Tongue (tissue), 2 donors: ENCODE measurements around the gene PODXL2. TPM values are rescaled to one million over a fixed set of nuclear protein-coding genes. Genes with fewer than 3 reads are reported as not detected.
"Not testable (repeated sequence)": the region's sequence is repeated elsewhere in the genome, so short reads cannot be mapped to it uniquely, and the experiment has no call there.

Experiments used
- DNase-seq: peaks from one replicate; pipeline ENCODE4 v3.0.0-alpha.2; 2015
- total RNA-seq: library from RNA; depleted of rRNA; stranded (reverse); fragments of >200 nt; gene quantifications from one replicate; pipeline ENCODE4 v1.2.3, GENCODE V29; 2014

PODXL2 gene
- total RNA-seq, 1 donor from 2014 or later: 9.2 TPM

GRCh38 chr3:127691489-127691888 is 62.5 kb downstream of the PODXL2 start:
- no peak for DNase-seq

DNA sequence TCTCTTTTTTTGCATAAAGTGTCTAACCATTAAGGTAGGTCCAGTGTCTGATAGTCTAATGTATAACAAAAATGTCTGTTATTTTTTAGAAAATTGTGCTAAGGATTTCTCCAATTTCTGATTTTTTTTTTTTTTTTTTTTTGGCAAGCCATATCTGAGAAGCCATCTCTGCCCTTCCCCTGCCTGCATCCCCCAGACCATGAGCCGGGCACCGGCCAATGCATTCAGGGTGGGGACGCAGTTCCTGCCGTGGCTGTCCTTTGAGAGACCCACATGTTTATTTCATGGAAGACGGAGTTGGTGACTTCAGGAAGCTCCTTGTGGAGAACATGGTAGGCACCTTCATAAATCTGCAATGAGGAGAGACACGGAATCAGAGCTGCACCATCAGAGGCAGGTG is 63.0 kb downstream of the PODXL2 start:
- DNase-seq: no peak

DNA sequence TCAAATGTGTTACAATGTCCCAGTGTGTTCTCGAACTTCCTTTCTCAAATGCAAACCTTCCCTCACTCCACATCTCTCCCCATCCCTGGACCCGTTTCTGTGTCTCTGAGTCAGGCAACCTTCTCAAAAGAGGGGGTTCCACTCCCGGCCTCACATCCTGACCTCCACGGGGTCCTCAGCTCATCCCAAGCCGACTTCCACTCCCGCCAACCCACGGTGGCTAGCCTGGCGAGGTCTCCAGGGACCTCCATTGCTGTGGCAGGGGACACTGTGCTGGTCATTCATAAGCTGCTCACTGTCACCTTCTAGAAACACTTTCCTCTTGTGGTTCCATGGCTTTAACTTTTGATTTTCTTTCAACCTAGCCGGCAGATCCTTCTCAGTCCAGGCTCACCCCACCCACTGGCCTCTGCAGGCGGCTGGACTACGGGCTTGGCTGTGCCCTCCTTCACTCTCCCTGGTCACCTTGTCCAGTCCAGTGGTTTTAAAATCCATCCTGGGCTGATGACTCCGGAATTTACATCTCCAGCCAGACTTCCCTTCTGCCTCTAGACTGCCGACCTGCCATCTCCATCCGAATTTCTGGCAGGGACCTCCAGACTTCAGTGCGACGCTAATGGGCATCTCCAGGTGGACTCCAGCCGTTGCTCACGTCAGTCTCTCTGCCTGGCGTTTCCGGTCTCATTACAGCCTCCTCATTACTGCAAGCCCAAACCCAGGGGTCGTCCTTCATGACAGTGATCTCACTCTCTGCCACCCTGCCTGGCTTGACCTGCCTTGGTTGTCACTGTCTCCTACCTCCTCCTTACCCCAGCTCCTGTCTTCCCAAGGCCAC is 63.7 kb downstream of the PODXL2 start:
- DNase-seq: no peak

- no peak for DNase-seq
These were observed 64.4 kb downstream of the PODXL2 start for GRCh38 chr3:127693336-127693843.

DNA sequence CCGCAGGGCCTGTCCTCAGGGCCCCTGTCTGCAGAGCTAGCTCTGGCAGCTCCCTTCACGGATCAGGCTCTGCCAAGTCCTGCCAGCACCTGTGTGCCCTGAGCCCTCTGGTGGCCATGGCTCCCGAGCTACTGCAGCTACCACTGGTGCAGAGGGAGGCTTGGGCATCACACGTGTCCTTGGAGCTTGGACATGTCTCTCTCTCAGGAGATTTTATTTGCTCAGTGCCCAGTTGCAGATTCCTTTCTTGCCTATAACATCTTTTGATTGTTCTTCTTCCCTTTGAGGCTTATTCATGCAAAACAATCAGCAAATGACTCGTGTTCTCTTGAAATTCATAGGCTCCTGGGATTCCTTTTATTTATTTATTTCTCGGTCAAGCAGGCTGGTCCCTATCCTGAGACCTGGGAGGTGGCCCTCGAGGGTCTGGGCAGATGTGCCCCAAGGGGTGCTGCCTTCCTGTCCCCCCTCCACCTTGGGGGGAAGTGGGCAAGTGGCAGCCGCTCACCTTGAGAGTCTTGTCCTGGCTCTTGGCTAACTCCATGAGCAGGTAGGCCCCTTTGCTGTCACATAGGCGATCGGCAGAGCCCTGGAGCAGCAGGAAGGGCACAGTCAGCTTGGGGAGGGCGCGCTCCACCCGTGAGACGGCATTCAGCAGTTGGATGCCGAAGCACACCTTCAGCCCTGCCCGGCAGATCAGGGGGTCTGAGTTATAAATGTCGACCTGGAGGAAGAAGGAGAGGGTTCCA is 65.7 kb downstream of the PODXL2 start:
- no peak for DNase-seq

- DNase-seq: peak; percentile 93
These were observed 68.7 kb downstream of the PODXL2 start for GRCh38 chr3:127697551-127698240.

DNA sequence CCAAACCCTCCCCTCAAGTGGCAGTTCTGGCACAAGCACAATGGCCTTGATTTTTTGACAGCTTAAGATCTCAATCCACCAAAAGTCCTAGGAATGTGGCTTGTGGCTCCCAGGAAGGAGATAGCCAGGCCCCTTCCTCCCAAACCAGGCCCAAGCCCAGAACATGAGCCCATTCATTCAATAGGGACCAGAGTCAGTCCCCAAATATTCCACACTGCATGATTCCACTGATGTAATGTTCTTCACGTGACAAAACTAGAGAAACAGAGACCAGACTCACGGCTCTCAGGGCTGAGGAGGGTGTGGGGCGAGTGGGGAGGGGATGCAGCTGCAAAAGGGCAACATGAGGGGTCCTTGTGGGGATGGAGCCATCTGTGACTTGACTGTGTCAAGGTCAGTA is 69.3 kb downstream of the PODXL2 start:
- no peak for DNase-seq

GRCh38 chr3:127698691-127699415 is 69.9 kb downstream of the PODXL2 start:
- DNase-seq: peak; percentile 68

DNA sequence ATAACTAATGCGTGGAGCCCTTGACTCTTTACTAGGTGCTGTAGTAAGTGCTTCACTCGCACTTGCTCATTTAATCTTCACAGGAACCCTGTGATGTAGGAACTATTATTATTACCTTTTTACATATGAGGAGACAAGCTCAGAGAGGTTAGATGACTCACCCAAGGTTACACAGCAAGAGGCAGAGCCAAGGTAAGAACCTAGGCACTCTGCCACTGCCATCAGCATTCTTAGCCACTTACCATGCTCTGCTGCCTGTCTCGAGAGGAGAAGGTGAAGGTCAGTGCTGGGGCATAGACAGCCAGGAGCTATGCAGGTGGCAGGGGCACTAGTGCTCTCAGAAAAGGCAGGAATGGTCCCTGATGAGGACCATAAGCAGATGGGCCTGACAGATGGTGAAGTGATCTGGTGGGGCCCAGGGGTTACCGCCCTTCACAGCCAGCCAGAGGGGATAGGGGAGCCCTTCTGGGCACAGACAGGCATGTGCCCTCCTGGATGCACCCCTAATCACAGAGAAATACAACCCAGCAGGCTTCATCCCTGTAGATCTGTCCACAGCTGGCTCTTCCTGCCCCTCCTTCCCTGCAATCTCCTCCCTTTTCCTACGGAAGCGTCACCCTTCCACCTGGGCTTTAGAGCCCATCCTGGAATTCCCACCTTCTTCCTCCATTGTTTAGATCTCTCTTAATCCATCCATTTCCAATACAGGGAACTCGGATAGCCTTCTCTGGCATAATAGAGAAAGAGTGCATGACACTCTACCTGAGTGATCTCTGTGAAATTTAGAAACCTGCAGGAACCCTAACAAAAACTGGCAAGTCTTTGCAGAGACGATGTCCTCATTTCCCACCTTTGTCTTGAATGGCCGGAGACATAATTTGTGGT is 70.7 kb downstream of the PODXL2 start:
- no peak for DNase-seq

GRCh38 chr3:127700406-127700805 is 71.4 kb downstream of the PODXL2 start:
- DNase-seq: no peak

- no peak for DNase-seq
These were observed 72.4 kb downstream of the PODXL2 start for GRCh38 chr3:127701280-127701911.

- no peak for DNase-seq
These were observed 73.2 kb downstream of the PODXL2 start for GRCh38 chr3:127702151-127702578.

DNA sequence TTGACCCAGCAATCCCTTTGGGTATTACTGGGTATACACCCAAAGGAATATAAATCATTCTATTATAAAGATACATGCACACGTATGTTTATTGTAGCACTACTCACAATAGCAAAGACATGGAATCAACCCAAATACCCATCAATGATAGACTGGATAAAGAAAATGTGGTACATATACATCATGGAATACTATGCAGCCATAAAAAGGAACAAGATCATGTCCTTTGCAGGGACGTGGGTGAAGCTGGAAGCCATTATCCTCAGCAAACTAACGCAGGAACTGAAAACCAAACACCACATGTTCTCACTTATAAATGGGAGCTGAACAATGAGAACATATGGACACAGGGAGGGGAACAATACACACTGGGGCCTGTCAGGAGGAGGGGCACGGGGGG is 75.9 kb downstream of the PODXL2 start:
- not testable (repeated sequence) for DNase-seq

DNA sequence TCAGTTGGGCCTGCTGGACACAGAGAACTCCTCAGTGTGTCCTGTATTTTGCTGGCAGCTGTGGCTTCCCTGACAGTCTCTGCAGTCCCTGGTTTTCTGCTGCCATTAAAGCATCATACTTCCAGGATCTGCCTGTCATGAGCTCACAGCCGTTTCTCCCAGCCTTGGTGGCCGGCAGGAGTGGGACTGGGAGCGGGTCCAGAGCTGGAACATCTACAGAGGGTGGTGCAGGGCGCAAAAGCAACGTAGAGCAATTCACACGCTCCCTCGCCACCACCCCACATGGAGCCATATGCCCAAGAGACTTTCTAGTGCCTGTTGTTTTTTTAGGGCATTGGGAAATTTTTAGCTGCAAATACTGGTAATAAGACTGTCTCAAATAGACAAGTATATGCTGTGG is 77.3 kb downstream of the PODXL2 start:
- no peak for DNase-seq

- no peak for DNase-seq
These were observed 77.9 kb downstream of the PODXL2 start for GRCh38 chr3:127706785-127707351.

GRCh38 chr3:127707851-127708411 is 78.9 kb downstream of the PODXL2 start:
- DNase-seq: no peak

GRCh38 chr3:127708837-127709236 is 79.9 kb downstream of the PODXL2 start:
- DNase-seq: no peak

DNA sequence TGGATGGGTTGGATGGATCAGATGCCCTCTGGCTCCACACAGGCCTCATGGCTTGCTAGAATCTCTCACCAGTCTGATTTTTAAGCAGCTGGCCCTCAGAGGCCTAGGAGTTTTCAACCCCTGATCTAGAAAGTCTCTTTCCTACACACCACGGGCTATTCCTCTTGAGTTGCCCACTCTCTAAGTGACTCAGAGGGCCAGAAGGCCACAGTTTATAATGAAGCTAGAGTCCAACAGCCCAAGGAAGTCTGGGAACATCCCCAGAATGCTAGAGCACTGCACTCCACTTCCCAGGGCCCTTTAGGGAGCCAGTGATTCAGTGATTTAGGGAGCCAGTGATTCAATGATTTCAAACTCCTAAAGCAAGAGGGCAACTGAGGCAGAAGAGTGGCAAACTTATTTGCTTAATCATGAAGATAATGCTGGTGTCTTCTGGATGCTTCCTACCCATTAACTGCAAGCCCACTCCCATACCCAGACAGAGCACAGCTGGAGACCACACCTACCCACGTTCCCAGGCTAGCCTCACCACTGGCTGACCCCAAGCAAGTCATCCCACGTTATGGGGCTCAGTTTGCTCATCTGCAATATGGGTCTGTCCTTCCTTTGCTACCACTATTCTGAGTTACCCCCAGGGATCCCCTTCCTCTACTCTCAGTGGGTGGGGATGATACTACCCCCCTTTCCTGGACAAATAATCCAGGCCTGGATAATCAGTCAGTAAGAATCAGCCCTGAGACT is 80.5 kb downstream of the PODXL2 start:
- DNase-seq: no peak
